GM06990 (cell line): Measurements from ENCODE around the gene WDR35.

ENCODE experiments used
- DNase-seq: peaks from one replicate; pipeline ENCODE4 v3.0.0-alpha.2; 2011; ENCODE audit not compliant: insufficient read length; ENCODE audit errors: extremely low read depth
- H3K27me3 ChIP-seq: replicated peaks from 2 replicates; pipeline ENCODE4 v1.6.0; 2011; ENCODE audit warnings: low read length; ENCODE audit not compliant: control insufficient read depth, insufficient read depth
- H3K36me3 ChIP-seq: 2 replicates; pipeline ENCODE4 v1.5.1; 2011; ENCODE audit warnings: low read length; ENCODE audit not compliant: control insufficient read depth, insufficient read depth
- H3K4me3 ChIP-seq: replicated peaks from 2 replicates; pipeline ENCODE4 v1.5.1; 2011; ENCODE audit warnings: low read depth, mild to moderate bottlenecking, control low read depth, low read length
- TF ChIP-seq, protein P1 (sequence below): IDR thresholded peaks from 2 replicates; pipeline ENCODE4 v1.5.1; 2011; ENCODE audit warnings: low read length, control low read depth, mild to moderate bottlenecking, inconsistent platforms; ENCODE audit not compliant: insufficient read depth, poor library complexity, severe bottlenecking

WDR35 gene

DNA sequence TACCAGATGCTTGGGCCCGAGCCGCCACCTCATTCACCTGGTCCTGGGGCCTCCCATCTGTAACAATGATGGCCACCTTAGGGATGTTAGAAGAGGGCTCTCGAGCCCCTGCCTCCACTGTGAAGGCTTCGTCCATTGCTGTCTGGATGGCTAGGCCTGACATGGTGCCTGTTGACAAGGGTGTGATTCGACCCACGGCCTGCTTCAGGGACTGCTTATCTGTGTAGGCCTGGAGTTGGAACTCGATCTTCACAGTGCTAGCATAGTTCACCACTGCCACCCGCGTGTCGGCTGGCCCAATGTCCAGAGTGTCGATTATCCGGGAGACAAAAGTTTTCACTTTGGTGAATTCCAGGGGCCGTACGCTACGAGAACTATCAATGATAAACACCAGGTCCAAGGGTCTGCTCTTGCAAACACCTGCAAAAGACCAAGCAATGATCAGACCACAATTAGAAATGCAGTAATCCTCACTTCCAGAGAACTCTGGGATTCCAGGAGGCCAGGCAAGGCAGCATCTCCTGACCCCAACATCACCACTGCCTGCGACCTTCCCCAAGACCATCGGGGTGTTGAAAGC is 16.1 kb upstream of the WDR35 start:
- DNase-seq = no peak
- no peak overlapping the region for H3K4me3 ChIP-seq
- TF ChIP-seq, protein P1, sequence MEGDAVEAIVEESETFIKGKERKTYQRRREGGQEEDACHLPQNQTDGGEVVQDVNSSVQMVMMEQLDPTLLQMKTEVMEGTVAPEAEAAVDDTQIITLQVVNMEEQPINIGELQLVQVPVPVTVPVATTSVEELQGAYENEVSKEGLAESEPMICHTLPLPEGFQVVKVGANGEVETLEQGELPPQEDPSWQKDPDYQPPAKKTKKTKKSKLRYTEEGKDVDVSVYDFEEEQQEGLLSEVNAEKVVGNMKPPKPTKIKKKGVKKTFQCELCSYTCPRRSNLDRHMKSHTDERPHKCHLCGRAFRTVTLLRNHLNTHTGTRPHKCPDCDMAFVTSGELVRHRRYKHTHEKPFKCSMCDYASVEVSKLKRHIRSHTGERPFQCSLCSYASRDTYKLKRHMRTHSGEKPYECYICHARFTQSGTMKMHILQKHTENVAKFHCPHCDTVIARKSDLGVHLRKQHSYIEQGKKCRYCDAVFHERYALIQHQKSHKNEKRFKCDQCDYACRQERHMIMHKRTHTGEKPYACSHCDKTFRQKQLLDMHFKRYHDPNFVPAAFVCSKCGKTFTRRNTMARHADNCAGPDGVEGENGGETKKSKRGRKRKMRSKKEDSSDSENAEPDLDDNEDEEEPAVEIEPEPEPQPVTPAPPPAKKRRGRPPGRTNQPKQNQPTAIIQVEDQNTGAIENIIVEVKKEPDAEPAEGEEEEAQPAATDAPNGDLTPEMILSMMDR = no peak
- H3K27me3 ChIP-seq = peaks cover 1% of the 10 kb centered on the region; the same call in 1 of the 2 replicates
- no peaks in the 10 kb centered on the region for H3K36me3 ChIP-seq

DNA sequence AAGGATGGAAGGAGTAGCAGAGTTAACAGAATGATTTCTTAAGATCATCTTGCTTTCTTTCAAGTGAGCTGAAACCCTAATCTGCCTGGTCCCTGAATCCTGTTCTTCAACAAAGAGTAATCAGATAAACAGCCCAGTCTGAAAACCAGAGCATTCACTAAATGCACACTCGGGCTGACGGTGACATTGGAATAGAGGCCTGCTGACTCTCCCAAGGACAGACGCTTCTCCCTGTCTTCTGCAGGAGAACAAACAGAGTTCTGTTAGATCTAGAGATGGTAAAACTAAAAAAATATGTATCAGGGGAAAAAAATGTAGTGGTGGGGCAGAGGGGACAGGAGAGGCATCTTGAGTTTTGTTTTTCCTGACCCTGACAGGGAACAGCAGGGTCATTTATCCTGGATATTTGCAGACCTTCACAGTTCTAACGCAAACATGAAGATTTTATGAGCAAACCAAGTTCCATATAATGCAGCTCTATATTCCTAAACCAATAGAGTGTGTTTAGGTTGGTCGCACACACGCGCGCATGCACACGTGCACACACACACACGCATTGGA is 15.2 kb upstream of the WDR35 start:
- TF ChIP-seq, protein P1 = no peak
- no peak for DNase-seq
- no peak overlapping the region for H3K4me3 ChIP-seq
- H3K36me3 ChIP-seq = no peaks in the 10 kb centered on the region
- H3K27me3 ChIP-seq = peaks cover 1% of the 10 kb centered on the region; the same call in 1 of the 2 replicates

DNA sequence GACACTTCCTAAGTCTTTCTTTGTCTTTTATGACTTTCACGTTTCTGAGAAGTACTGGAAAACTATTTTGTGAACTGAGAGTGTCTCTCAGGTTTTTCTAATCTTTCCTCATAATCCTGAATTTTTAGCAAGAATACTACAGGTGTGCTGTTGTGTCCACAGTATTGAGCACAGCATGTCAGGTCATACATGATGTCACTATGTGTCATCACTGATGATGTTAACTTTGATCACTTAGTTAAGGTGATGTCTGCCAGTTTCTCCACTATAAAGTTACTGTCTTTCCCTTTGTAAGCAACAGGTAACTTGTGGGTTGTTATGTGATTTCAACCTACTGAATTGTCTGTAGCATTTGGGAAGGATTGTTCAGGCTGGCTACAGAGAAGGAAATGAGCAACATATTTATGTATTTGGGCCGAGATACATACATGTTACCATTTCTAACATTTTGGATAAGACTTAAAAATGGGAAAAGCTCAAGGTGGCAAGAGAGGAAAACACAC is 11.5 kb upstream of the WDR35 start:
- no peak overlapping the region for H3K4me3 ChIP-seq
- no peaks in the 10 kb centered on the region for H3K36me3 ChIP-seq
- peaks cover 1% of the 10 kb centered on the region; the same call in 1 of the 2 replicates for H3K27me3 ChIP-seq
- TF ChIP-seq, protein P1 = no peak
- no peak for DNase-seq

DNA sequence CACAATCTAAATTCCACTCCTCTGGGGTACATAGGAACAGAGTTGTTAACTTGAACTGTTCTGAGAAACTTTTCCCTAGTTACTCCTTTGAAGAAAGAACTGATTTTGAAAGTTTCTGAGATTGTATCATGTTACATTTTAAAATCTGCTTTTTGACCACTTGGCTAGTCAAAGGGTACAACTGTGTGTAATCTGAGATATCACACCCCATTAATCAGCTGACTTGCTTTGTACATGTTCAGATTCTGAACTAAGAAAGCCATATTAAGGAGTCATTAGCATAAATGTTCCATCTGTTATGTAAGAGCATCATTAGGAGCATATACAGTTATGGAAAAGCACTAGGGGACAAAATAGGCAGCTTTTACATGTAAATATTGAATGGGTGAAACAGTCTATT is 3.8 kb upstream of the WDR35 start:
- no peak overlapping the region for H3K4me3 ChIP-seq
- TF ChIP-seq, protein P1 = no peak
- no peaks in the 10 kb centered on the region for H3K27me3 ChIP-seq
- no peak for DNase-seq
- H3K36me3 ChIP-seq = no peaks in the 10 kb centered on the region

DNA sequence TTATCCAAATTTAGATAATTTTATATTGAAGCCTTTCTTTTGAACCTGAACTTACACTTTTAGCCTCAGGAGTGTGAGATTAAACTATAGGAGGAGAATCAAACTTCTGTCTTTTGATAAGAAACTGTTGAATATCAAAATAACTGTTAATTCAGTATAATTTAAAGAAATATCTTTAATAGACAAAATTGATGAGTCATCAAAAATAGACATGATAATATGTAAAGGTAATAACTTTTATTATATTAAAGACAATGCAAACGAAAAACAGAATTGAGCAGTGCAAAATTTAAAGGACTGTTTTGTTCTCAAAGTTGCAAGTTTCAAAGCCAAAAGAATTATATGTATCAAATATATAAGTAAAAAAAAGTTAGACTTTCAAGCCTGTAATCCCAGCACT is 2.0 kb upstream of the WDR35 start:
- Histone ChIP-seq H3K4me3 (no peak overlapping the region), H3K36me3 (no peaks in the 10 kb centered on the region), H3K27me3 (no peaks in the 10 kb centered on the region)
- TF ChIP-seq, protein P1 = no peak
- DNase-seq = no peak
